ENCODE data around the gene NEURL3. TPM values are rescaled to one million over a fixed set of nuclear protein-coding genes. Genes with fewer than 3 reads are reported as not detected.

The NEURL3 gene
- total and polyA plus RNA-seq, 9 donors = 0.12 to 0.30 (median 0.14) TPM; not detected in 3

- H3K4me1 ChIP-seq (ENCODE audit: control insufficient read depth, insufficient read depth, low read length) = peaks cover 5% of the 10 kb centered on the region
- no peak overlapping the region for H3K27ac ChIP-seq (ENCODE audit: low read length)
- peaks cover 5% of the 10 kb centered on the region for H3K9me3 ChIP-seq (replicated peaks; ENCODE audit: control insufficient read depth, low read depth, low read length)
- peaks cover 23% of the 10 kb centered on the region for H3K27me3 ChIP-seq (ENCODE audit: control insufficient read depth, insufficient read depth, low read length)
- no peak overlapping the region for H3K4me3 ChIP-seq (ENCODE audit: low read length)
- WGBS (ENCODE audit: insufficient coverage) = no CpG with 5 or more reads among the region's 3 CpGs
- no peak for DNase-seq
- H3K36me3 ChIP-seq (ENCODE audit: control insufficient read depth, insufficient read depth, low read length) = no peaks in the 10 kb centered on the region
Measured at GRCh38 chr2:96520697-96521096, 15.5 kb upstream of the NEURL3 start.

- WGBS (ENCODE audit: insufficient coverage) = no CpG with 5 or more reads among the region's 4 CpGs
- Histone ChIP-seq H3K36me3 (ENCODE audit: control insufficient read depth, insufficient read depth, low read length) (no peaks in the 10 kb centered on the region), H3K27me3 (ENCODE audit: control insufficient read depth, insufficient read depth, low read length) (peaks cover 21% of the 10 kb centered on the region), H3K4me1 (ENCODE audit: control insufficient read depth, insufficient read depth, low read length) (peaks cover 5% of the 10 kb centered on the region), H3K9me3 (replicated peaks; ENCODE audit: control insufficient read depth, low read depth, low read length) (peaks cover 5% of the 10 kb centered on the region), H3K27ac (ENCODE audit: low read length) (no peak overlapping the region), H3K4me3 (ENCODE audit: low read length) (no peak overlapping the region)
- no peak for DNase-seq
Measured at GRCh38 chr2:96520231-96520630, 15.1 kb upstream of the NEURL3 start.

- H3K27me3 ChIP-seq (ENCODE audit: control insufficient read depth, insufficient read depth, low read length) = peaks cover 2% of the 10 kb centered on the region
- H3K4me3 ChIP-seq (ENCODE audit: low read length) = no peak overlapping the region
- DNase-seq = no peak
- no CpG with 5 or more reads among the region's 1 CpG for WGBS (ENCODE audit: insufficient coverage)
- H3K36me3 ChIP-seq (ENCODE audit: control insufficient read depth, insufficient read depth, low read length) = no peaks in the 10 kb centered on the region
- no peak overlapping the region for H3K27ac ChIP-seq (ENCODE audit: low read length)
- no peaks in the 10 kb centered on the region for H3K4me1 ChIP-seq (ENCODE audit: control insufficient read depth, insufficient read depth, low read length)
- peaks cover 5% of the 10 kb centered on the region for H3K9me3 ChIP-seq (replicated peaks; ENCODE audit: control insufficient read depth, low read depth, low read length)
Measured at GRCh38 chr2:96517079-96517478, 11.9 kb upstream of the NEURL3 start.

GRCh38 chr2:96514521-96514920, 9.4 kb upstream of the NEURL3 start:
- no peaks in the 10 kb centered on the region for H3K36me3 ChIP-seq (ENCODE audit: control insufficient read depth, insufficient read depth, low read length)
- H3K27ac ChIP-seq (ENCODE audit: low read length) = no peak overlapping the region
- H3K27me3 ChIP-seq (ENCODE audit: control insufficient read depth, insufficient read depth, low read length) = peaks cover 7% of the 10 kb centered on the region
- peaks cover 5% of the 10 kb centered on the region for H3K9me3 ChIP-seq (replicated peaks; ENCODE audit: control insufficient read depth, low read depth, low read length)
- WGBS (ENCODE audit: insufficient coverage) = 82% methylated on average over 6 of the region's 6 CpGs
- DNase-seq = no peak
- H3K4me1 ChIP-seq (ENCODE audit: control insufficient read depth, insufficient read depth, low read length) = peaks cover 7% of the 10 kb centered on the region
- H3K4me3 ChIP-seq (ENCODE audit: low read length) = no peak overlapping the region

- no peak overlapping the region for H3K4me3 ChIP-seq (ENCODE audit: low read length)
- H3K36me3 ChIP-seq (ENCODE audit: control insufficient read depth, insufficient read depth, low read length) = no peaks in the 10 kb centered on the region
- H3K4me1 ChIP-seq (ENCODE audit: control insufficient read depth, insufficient read depth, low read length) = peaks cover 26% of the 10 kb centered on the region
- H3K27me3 ChIP-seq (ENCODE audit: control insufficient read depth, insufficient read depth, low read length) = peaks cover 11% of the 10 kb centered on the region
- WGBS (ENCODE audit: insufficient coverage) = 86% methylated on average over 2 of the region's 4 CpGs
- peaks cover 3% of the 10 kb centered on the region for H3K9me3 ChIP-seq (replicated peaks; ENCODE audit: control insufficient read depth, low read depth, low read length)
- no peak for DNase-seq
- no peak overlapping the region for H3K27ac ChIP-seq (ENCODE audit: low read length)
Measured at GRCh38 chr2:96512341-96512740, 7.2 kb upstream of the NEURL3 start.

DNA sequence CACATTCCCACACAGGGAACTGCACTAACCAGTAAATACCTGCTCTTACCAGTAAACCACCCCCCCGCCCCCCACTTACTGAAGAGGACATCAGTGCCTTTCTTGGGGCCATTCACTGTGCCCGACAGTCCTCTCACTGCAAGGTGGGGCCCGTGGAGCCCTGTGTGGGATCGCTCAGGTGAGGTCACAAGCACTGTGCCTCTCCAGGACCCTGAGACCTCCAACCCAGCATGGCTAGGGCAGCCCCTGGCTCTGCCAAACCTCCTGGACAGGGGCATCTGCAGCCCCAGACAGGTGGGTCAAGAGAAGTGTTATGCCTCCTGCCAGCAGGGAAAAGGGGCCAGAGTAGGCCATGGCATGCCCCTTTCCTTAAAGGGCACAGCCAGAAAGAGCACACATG, 6.7 kb upstream of the NEURL3 start:
- WGBS (ENCODE audit: insufficient coverage) = 74% methylated on average over 3 of the region's 4 CpGs
- no peak for DNase-seq
- H3K4me3 ChIP-seq (ENCODE audit: low read length) = no peak overlapping the region
- peaks cover 2% of the 10 kb centered on the region for H3K9me3 ChIP-seq (replicated peaks; ENCODE audit: control insufficient read depth, low read depth, low read length)
- peaks cover 11% of the 10 kb centered on the region for H3K27me3 ChIP-seq (ENCODE audit: control insufficient read depth, insufficient read depth, low read length)
- no peaks in the 10 kb centered on the region for H3K36me3 ChIP-seq (ENCODE audit: control insufficient read depth, insufficient read depth, low read length)
- peaks cover 26% of the 10 kb centered on the region for H3K4me1 ChIP-seq (ENCODE audit: control insufficient read depth, insufficient read depth, low read length)
- H3K27ac ChIP-seq (ENCODE audit: low read length) = no peak overlapping the region

DNA sequence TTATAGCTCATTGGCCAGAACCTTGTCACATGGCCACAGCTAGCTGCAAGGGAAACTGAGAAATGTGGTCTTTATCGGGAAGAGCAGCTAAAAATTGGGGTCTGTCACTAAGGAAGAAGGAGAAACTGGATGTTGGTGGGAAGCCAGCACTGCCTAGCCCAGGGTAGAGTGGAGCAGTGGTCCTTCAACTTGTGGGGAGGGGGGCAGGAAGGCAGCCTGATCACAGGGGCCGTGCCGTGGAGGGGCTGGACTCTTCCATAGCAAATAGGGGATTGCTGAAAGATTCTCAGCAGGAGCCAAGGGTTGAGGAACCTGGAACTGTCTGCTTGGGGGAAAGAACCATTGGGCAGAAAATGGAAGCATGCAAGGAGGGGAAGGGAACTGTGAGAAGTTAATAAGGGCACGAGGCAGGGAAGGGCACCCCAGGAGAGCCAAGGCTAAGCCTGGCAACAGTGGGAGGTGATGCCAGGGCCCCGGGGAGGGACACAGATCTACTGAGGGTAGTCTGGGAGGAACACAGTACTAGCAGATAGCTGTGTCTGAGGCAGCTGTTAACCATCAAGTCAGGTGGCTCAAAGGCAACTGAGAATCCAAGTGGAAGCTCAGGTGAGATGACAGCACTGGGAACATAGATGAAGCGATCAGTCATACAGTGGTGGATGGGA, 5.9 kb upstream of the NEURL3 start:
- H3K27ac ChIP-seq (ENCODE audit: low read length) = no peak overlapping the region
- peaks cover 11% of the 10 kb centered on the region for H3K27me3 ChIP-seq (ENCODE audit: control insufficient read depth, insufficient read depth, low read length)
- 64% methylated on average over 6 of the region's 6 CpGs for WGBS (ENCODE audit: insufficient coverage)
- peaks cover 26% of the 10 kb centered on the region for H3K4me1 ChIP-seq (ENCODE audit: control insufficient read depth, insufficient read depth, low read length)
- no peak overlapping the region for H3K4me3 ChIP-seq (ENCODE audit: low read length)
- H3K9me3 ChIP-seq (replicated peaks; ENCODE audit: control insufficient read depth, low read depth, low read length) = no peaks in the 10 kb centered on the region
- H3K36me3 ChIP-seq (ENCODE audit: control insufficient read depth, insufficient read depth, low read length) = no peaks in the 10 kb centered on the region
- no peak for DNase-seq

DNA sequence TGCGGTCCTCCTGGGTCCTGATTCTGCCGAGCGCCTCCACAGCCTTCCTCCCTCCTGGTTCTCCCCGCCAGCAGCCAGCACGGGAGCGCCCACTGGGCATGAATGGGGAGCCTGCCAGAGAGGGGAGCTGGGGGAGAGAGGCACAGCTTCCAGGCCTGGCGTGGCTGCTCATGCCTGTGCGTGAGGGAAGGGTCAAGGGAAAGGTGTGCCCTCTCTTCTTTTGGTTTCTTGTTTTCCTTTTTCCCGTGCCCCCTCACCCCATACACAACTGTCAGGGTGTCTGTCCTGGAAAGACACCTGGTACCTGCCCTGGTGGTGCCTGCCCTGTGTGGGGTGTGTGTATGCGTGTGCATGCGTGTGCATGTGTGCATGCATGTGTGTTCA, 4.7 kb upstream of the NEURL3 start:
- Histone ChIP-seq H3K27ac (ENCODE audit: low read length) (no peak overlapping the region), H3K4me3 (ENCODE audit: low read length) (no peak overlapping the region), H3K36me3 (ENCODE audit: control insufficient read depth, insufficient read depth, low read length) (no peaks in the 10 kb centered on the region), H3K4me1 (ENCODE audit: control insufficient read depth, insufficient read depth, low read length) (peaks cover 26% of the 10 kb centered on the region), H3K9me3 (replicated peaks; ENCODE audit: control insufficient read depth, low read depth, low read length) (no peaks in the 10 kb centered on the region), H3K27me3 (ENCODE audit: control insufficient read depth, insufficient read depth, low read length) (peaks cover 11% of the 10 kb centered on the region)
- 0% methylated on average over 2 of the region's 11 CpGs for WGBS (ENCODE audit: insufficient coverage)
- no peak for DNase-seq

DNA sequence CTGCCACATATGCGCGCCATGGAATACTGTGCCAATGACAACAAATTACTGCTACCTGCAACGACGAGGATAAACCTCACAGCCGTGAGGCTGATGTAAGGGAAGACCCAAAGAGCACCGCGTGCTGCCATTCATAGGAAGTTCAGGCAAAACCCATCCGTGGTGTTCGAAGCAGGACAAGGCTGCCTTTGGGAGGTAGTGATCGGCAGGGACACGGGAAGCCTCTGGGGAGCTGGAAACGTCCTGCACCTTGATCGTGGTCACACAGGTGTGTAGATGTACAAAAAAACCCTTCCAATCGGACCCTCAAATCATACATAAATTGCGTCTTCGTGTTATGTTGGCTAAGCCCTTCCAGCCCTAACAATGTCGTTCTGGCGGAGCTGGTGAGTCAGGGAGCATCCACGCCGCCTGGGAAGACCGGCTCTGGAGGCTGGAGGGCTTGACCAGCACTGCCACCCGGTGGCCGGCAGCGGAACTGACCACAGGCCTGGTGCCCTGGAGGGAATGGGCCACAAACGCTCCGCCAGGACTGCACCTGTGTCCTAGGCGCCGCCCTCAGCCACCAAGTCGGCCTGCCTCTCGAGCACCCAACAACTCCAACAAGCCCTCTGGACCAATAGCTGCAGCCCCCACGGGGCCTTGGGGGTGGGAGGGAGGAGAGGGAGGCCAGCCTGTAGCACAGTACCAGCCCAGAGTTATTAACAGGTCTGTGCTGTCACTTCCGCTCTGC, 4.1 kb upstream of the NEURL3 start:
- Histone ChIP-seq H3K9me3 (replicated peaks; ENCODE audit: control insufficient read depth, low read depth, low read length) (no peaks in the 10 kb centered on the region), H3K27ac (ENCODE audit: low read length) (no peak overlapping the region), H3K4me1 (ENCODE audit: control insufficient read depth, insufficient read depth, low read length) (peaks cover 26% of the 10 kb centered on the region), H3K27me3 (ENCODE audit: control insufficient read depth, insufficient read depth, low read length) (peaks cover 11% of the 10 kb centered on the region), H3K4me3 (ENCODE audit: low read length) (no peak overlapping the region), H3K36me3 (ENCODE audit: control insufficient read depth, insufficient read depth, low read length) (no peaks in the 10 kb centered on the region)
- 21% methylated on average over 16 of the region's 32 CpGs for WGBS (ENCODE audit: insufficient coverage)
- peak; percentile 84 for DNase-seq

- peaks cover 11% of the 10 kb centered on the region for H3K27me3 ChIP-seq (ENCODE audit: control insufficient read depth, insufficient read depth, low read length)
- 73% methylated on average over 24 of the region's 26 CpGs for WGBS (ENCODE audit: insufficient coverage)
- H3K9me3 ChIP-seq (replicated peaks; ENCODE audit: control insufficient read depth, low read depth, low read length) = no peaks in the 10 kb centered on the region
- H3K27ac ChIP-seq (ENCODE audit: low read length) = no peak overlapping the region
- peaks cover 26% of the 10 kb centered on the region for H3K4me1 ChIP-seq (ENCODE audit: control insufficient read depth, insufficient read depth, low read length)
- DNase-seq = no peak
- H3K4me3 ChIP-seq (ENCODE audit: low read length) = no peak overlapping the region
- H3K36me3 ChIP-seq (ENCODE audit: control insufficient read depth, insufficient read depth, low read length) = no peaks in the 10 kb centered on the region
Measured at GRCh38 chr2:96508521-96509113, 3.5 kb upstream of the NEURL3 start.
